ENCODE measurements around the gene MFAP4.
A peak's percentile ranks its signal among the peaks of the same experiment; 100 is the strongest.
"Not testable (repeated sequence)": the region's sequence is repeated elsewhere in the genome, so short reads cannot be mapped to it uniquely, and the experiment has no call there.

The MFAP4 gene

GRCh38 chr17:19369846-19370492 lies 17.0 kb downstream of the MFAP4 start:
- peak in 1 of 5 donors; percentile 79 for DNase-seq

GRCh38 chr17:19369107-19369778 lies 17.7 kb downstream of the MFAP4 start:
- DNase-seq, result no peak

GRCh38 chr17:19368229-19368628 lies 18.8 kb downstream of the MFAP4 start:
- no peak for DNase-seq

GRCh38 chr17:19366637-19366972 lies 20.4 kb downstream of the MFAP4 start:
- no peak for DNase-seq

GRCh38 chr17:19365833-19366636 lies 21.0 kb downstream of the MFAP4 start:
- DNase-seq, result no peak

GRCh38 chr17:19365499-19365817 lies 21.5 kb downstream of the MFAP4 start:
- no peak for DNase-seq

- DNase-seq, result no peak
Measured at GRCh38 chr17:19364699-19365498, 22.1 kb downstream of the MFAP4 start.

GRCh38 chr17:19363460-19364035 lies 23.4 kb downstream of the MFAP4 start:
- DNase-seq, result no peak

GRCh38 chr17:19363114-19363438 lies 23.9 kb downstream of the MFAP4 start:
- no peak for DNase-seq

- peak; percentile 84 to 92 (median 90) for DNase-seq
Measured at GRCh38 chr17:19362277-19363113, 24.5 kb downstream of the MFAP4 start, which contains the start of gene B9D1. Gene B9D1, minus strand, starts transcription at chr17:19362723. Its CDS starts 154 bp downstream, at chr17:19362569.

- DNase-seq, result no peak
Measured at GRCh38 chr17:19361944-19362276, 25.1 kb downstream of the MFAP4 start.

GRCh38 chr17:19361326-19361725 lies 25.7 kb downstream of the MFAP4 start:
- DNase-seq, result no peak

- no peak for DNase-seq
Measured at GRCh38 chr17:19360772-19361171, 26.2 kb downstream of the MFAP4 start.

GRCh38 chr17:19359856-19360255 lies 27.1 kb downstream of the MFAP4 start:
- no peak for DNase-seq

GRCh38 chr17:19359151-19359550 lies 27.8 kb downstream of the MFAP4 start:
- no peak for DNase-seq

GRCh38 chr17:19357761-19358160 lies 29.2 kb downstream of the MFAP4 start:
- DNase-seq, result no peak

GRCh38 chr17:19357351-19357750 lies 29.6 kb downstream of the MFAP4 start:
- DNase-seq, result no peak

GRCh38 chr17:19354748-19355147 lies 32.2 kb downstream of the MFAP4 start:
- DNase-seq, result no peak

GRCh38 chr17:19353401-19353800 lies 33.6 kb downstream of the MFAP4 start:
- not testable (repeated sequence) for DNase-seq

GRCh38 chr17:19348806-19349205 lies 38.2 kb downstream of the MFAP4 start:
- no peak for DNase-seq

GRCh38 chr17:19348081-19348650 lies 38.8 kb downstream of the MFAP4 start:
- no peak for DNase-seq

Measured in T-helper 1 cell (primary cell).